Measurements from ENCODE around the gene SEPTIN3.

SEPTIN3 gene

DNA sequence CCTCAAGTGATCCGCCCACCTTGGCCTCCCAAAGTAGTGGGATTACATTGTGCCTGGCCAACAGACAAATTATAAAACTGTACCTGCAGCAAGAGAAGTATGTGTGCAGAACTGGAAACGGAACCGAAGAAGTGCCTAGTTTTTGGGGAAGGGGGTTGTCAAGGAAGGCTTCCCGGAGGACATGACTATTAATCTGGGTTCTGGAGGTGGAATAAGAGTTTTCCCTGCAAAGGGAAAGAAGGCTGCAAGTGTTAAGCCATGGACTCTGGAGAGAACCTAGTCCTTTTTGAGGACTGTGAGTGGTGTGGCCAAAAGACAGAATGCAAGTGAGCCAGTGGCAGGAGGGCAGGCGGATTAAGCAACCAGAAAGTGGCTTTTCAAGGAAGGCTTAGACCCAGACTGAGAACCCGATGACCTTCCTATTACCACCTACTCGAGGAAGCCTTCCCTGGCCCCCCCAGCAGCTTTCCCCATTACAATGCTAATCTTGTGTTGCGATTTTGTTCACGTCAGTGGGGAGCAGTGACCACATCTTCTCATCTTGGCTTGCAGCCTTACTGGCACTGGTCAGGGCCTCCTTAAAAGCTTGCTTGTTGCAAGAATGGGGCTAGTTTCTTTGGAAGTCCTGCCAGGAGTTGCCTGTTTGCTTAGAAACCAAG, 5.7 kb upstream of the SEPTIN3 start:
- TF ChIP-seq, protein P1, sequence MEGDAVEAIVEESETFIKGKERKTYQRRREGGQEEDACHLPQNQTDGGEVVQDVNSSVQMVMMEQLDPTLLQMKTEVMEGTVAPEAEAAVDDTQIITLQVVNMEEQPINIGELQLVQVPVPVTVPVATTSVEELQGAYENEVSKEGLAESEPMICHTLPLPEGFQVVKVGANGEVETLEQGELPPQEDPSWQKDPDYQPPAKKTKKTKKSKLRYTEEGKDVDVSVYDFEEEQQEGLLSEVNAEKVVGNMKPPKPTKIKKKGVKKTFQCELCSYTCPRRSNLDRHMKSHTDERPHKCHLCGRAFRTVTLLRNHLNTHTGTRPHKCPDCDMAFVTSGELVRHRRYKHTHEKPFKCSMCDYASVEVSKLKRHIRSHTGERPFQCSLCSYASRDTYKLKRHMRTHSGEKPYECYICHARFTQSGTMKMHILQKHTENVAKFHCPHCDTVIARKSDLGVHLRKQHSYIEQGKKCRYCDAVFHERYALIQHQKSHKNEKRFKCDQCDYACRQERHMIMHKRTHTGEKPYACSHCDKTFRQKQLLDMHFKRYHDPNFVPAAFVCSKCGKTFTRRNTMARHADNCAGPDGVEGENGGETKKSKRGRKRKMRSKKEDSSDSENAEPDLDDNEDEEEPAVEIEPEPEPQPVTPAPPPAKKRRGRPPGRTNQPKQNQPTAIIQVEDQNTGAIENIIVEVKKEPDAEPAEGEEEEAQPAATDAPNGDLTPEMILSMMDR (IDR thresholded peaks at IDR 0.05; ENCODE audit: low read depth, low read length), result no peak
- no peak overlapping the region for H3K4me3 ChIP-seq (ENCODE audit: low read depth, low read length)
- no peaks in the 10 kb centered on the region for H3K27me3 ChIP-seq
- H3K9me3 ChIP-seq, result no peaks in the 10 kb centered on the region
- no peaks in the 10 kb centered on the region for H3K36me3 ChIP-seq
- DNase-seq, result no peak
- H3K4me1 ChIP-seq, result peaks cover 18% of the 10 kb centered on the region

DNA sequence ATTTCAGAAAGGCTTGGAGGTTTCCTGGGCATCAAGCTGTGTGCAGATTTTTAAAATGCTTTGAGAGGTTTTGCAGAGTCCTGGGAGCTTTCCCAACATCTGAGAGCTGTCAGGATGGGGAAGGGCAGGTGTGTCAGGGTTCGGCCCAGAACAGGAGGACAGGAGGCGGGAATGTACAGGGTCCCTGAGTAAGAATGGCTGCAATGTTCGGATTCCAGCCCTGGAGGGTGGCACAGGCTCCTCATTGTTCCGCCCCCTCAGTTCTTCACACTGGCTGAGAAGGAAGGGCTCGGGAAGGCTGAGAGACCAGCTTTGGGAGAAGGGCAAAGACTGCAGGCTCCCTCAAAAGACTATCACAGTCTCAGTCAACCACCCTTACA, 5.1 kb upstream of the SEPTIN3 start:
- Histone ChIP-seq H3K36me3 (no peaks in the 10 kb centered on the region), H3K4me1 (peaks cover 23% of the 10 kb centered on the region), H3K4me3 (ENCODE audit: low read depth, low read length) (no peak overlapping the region), H3K9me3 (no peaks in the 10 kb centered on the region), H3K27me3 (no peaks in the 10 kb centered on the region)
- DNase-seq, result no peak
- TF ChIP-seq, protein P1 (IDR thresholded peaks at IDR 0.05; ENCODE audit: low read depth, low read length), result no peak

DNA sequence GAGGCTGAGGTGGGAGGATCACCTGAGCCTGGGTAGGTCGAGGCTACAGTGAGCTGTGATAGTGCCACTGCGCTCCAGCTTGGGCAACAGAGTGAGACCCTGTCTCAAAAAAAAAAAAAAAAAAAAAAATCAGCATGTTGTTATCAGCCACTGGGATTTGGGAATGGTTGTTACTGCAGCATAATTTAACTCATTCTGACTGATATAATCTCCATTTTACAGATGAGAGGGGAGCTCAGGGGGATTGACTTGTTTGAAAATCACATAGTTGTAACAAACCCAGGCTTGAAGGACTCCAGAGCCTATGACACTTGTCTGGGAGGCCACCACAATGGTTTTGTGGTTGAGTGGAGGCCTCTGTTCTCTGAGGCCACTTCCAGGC, 3.0 kb upstream of the SEPTIN3 start:
- Histone ChIP-seq H3K27me3 (no peaks in the 10 kb centered on the region), H3K4me3 (ENCODE audit: low read depth, low read length) (no peak overlapping the region), H3K4me1 (peaks cover 17% of the 10 kb centered on the region), H3K36me3 (no peaks in the 10 kb centered on the region), H3K9me3 (no peaks in the 10 kb centered on the region)
- TF ChIP-seq, protein P1 (IDR thresholded peaks at IDR 0.05; ENCODE audit: low read depth, low read length), result no peak
- no peak for DNase-seq

DNA sequence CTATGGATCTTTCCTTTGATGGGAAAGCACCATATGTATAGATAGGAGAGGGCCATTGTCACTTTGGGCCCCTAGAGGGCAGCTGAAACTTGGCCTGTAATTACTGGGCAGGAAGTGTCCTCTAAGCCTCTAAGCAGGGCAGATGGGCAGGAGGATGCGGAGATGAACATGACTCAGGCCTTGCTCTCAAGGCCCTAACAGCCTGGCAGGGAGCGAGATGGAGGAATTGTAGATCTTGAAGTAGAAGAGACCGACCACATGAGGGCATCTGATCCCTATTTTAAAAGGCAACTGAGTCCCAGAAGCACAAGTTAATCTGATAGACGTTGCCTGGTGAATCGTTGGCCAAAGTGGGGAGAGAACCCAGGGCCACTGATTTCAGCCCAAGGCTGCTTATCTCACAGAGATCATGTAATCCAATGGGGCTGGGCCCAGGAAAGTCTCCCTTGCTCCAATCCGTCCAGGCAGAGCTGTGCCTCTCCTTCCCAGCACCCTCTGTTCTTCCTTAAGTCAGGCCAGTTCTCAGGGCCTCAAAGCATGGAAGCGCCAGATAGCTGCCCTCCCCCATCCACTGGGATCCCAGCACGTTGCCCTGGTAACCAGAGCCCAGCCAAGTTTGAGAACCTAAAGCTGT, 2.5 kb upstream of the SEPTIN3 start:
- H3K36me3 ChIP-seq, result no peaks in the 10 kb centered on the region
- peak; percentile 70 for DNase-seq
- TF ChIP-seq, protein P1 (IDR thresholded peaks at IDR 0.05; ENCODE audit: low read depth, low read length), result peak; percentile 58
- peaks cover 17% of the 10 kb centered on the region for H3K4me1 ChIP-seq
- H3K9me3 ChIP-seq, result no peaks in the 10 kb centered on the region
- H3K4me3 ChIP-seq (ENCODE audit: low read depth, low read length), result no peak overlapping the region
- no peaks in the 10 kb centered on the region for H3K27me3 ChIP-seq

DNA sequence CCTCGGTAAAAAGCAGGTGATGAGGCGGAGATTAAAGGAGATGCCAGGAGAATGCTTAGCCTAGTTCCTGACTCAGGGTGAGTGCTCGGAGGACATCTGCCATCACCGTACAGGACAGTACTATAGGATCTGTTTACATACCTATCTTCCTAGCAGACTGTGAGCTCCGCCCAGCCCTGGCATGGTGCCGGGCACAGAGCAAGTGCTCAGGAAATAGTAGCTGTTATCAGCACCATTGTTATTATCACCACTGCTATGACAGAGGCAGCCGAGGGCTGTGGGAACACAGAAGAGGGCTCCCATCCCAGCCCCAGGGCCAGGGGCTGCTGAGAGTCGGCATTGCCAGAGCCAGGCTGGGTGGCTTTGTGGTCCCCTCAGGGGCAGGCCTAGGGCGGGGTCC, 642 bp upstream of the SEPTIN3 start:
- DNase-seq, result peak; percentile 75
- Histone ChIP-seq H3K4me1 (peaks cover 17% of the 10 kb centered on the region), H3K4me3 (ENCODE audit: low read depth, low read length) (no peak overlapping the region), H3K9me3 (no peaks in the 10 kb centered on the region), H3K36me3 (no peaks in the 10 kb centered on the region), H3K27me3 (no peaks in the 10 kb centered on the region)
- TF ChIP-seq, protein P1 (IDR thresholded peaks at IDR 0.05; ENCODE audit: low read depth, low read length), result no peak

DNA sequence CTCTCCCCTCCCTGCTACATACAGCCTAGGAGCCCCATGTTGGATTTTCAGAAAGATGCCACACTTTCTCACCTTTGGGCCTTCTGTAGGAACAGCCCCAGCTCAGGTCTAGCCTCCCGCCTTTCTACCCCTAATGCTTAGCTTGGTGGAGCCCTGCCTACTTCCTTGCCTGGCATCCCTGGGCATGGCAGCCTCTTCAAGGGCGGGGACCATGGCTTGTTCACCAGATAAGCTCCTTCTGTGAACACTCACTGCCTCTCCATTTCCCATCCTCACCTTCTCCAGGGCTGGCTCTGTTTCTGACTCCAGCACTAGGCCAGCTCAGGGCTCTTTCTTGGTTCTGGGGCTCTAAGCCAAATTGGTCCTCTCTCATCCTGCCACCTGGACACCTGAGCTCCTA, 1.4 kb downstream of the SEPTIN3 start:
- H3K36me3 ChIP-seq, result no peaks in the 10 kb centered on the region
- H3K4me1 ChIP-seq, result peaks cover 18% of the 10 kb centered on the region
- TF ChIP-seq, protein P1 (IDR thresholded peaks at IDR 0.05; ENCODE audit: low read depth, low read length), result no peak

More for the DNA sequence above, 1.4 kb downstream of the SEPTIN3 start:
- peaks cover 1% of the 10 kb centered on the region for H3K27me3 ChIP-seq
- H3K9me3 ChIP-seq, result no peaks in the 10 kb centered on the region
- no peak for DNase-seq
- no peak overlapping the region for H3K4me3 ChIP-seq (ENCODE audit: low read depth, low read length)

Data from BE2C (cell line).